CD4-positive, alpha-beta T cell (primary cell): ENCODE results near the gene PHYHIPL. TPM values are rescaled to one million over a fixed set of nuclear protein-coding genes. Genes with fewer than 3 reads are reported as not detected.
"Not testable (repeated sequence)": the region's sequence is repeated elsewhere in the genome, so short reads cannot be mapped to it uniquely, and the experiment has no call there.

Source experiments
- ATAC-seq: fragments of 200-7000 bp; cut with Tn5 transposase; one replicate; pipeline ENCODE4 v1.10.0; 2022; ENCODE audit warnings: mild to moderate bottlenecking; ENCODE audit not compliant: poor library complexity
- CTCF ChIA-PET: fragments of 350-600 bp; sonication (Branson Sonifier 250); formaldehyde crosslinking; loops from one replicate; lab custom pipeline; 2021; ENCODE audit warnings: antibody characterized with exemption, inconsistent platforms; lab: Charles Lee
- POLR2A ChIA-PET: fragments of 350-600 bp; sonication (Branson Sonifier 250); formaldehyde crosslinking; loops from one replicate; lab custom pipeline; 2021; ENCODE audit warnings: antibody characterized with exemption, inconsistent platforms; lab: Charles Lee
- DNase-seq, 14 experiments: peaks; one replicate each; pipeline ENCODE4 v3.0.0-alpha.2; 2013 to 2020; ENCODE audit warnings: mixed read lengths in 2 of 14
- H3K27ac ChIP-seq, 2 donors: one replicate each; pipeline versions ENCODE4 v1.5.1 to v1.7.0; 2013; ENCODE audit warnings: low read length in 2 of 2, low read depth in 1 of 2, mild to moderate bottlenecking in 1 of 2
- H3K27me3 ChIP-seq, 2 experiments: 1 replicate in 1 of 2; 2 replicates in 1 of 2; pipeline versions ENCODE4 v1.6.1 to v1.7.0; 2013; ENCODE audit warnings: low read length in 2 of 2, control low read depth in 1 of 2, mild to moderate bottlenecking in 1 of 2, moderate library complexity in 1 of 2; ENCODE audit not compliant: insufficient read depth in 2 of 2, control insufficient read depth in 1 of 2
- H3K36me3 ChIP-seq: one replicate; pipeline ENCODE4 v1.6.1; 2013; ENCODE audit warnings: low read length, control low read depth; ENCODE audit not compliant: insufficient read depth
- H3K4me1 ChIP-seq: one replicate; pipeline ENCODE4 v1.6.1; 2013; ENCODE audit warnings: low read length, control low read depth; ENCODE audit not compliant: insufficient read depth
- H3K4me3 ChIP-seq: one replicate; pipeline ENCODE4 v1.5.1; 2013; ENCODE audit warnings: mild to moderate bottlenecking, low read length, moderate library complexity
- H3K9me3 ChIP-seq, 2 experiments: 1 replicate in 1 of 2; 2 replicates in 1 of 2; pipeline versions ENCODE4 v1.6.1 to v1.7.0; 2013; ENCODE audit warnings: low read length in 2 of 2, mild to moderate bottlenecking in 2 of 2, control low read depth in 1 of 2, moderate library complexity in 1 of 2; ENCODE audit not compliant: control insufficient read depth in 1 of 2, insufficient read depth in 1 of 2
- H3K27ac Mint-ChIP-seq: one replicate; pipeline ENCODE4 v1.8.0; 2020; ENCODE audit warnings: mixed read lengths
- H3K27me3 Mint-ChIP-seq: one replicate; pipeline ENCODE4 v1.8.0; 2021; ENCODE audit warnings: mixed read lengths
- H3K36me3 Mint-ChIP-seq: one replicate; pipeline ENCODE4 v1.8.0; 2021; ENCODE audit warnings: low read depth, mixed read lengths
- H3K4me1 Mint-ChIP-seq: one replicate; pipeline ENCODE4 v1.8.0; 2021; ENCODE audit warnings: low read depth, mixed read lengths
- H3K4me3 Mint-ChIP-seq: one replicate; pipeline ENCODE4 v1.8.0; 2020; ENCODE audit warnings: mild to moderate bottlenecking, mixed read lengths
- H3K9me3 Mint-ChIP-seq: one replicate; pipeline ENCODE4 v1.8.0; 2020; ENCODE audit warnings: mixed read lengths
- intact Hi-C, 2 experiments: fragments of 100-400 bp; cut with DNase I in 1 of 2; cut with micrococcal nuclease in 1 of 2; formaldehyde crosslinking; loops; one replicate each; pipeline versions ENCODE4 v1.15.1 to v1.9.0; 2023 to 2025; cut with DNase I, micrococcal nuclease
- total RNA-seq, 174 experiments: library from RNA in 2 of 174; stranded (reverse) in 2 of 174; gene quantifications; one replicate each; pipeline ENCODE4 v1.2.3 and lab custom pipeline; 2021 to 2026
- TF ChIP-seq, protein P1 (sequence below): fragments of 200-600 bp; IDR thresholded peaks from one replicate; pipeline ENCODE4 v1.8.0; 2022; ENCODE audit warnings: antibody characterized with exemption, mild to moderate bottlenecking

PHYHIPL gene
- total RNA-seq, 2 experiments from 2014 or later, result not detected

DNA sequence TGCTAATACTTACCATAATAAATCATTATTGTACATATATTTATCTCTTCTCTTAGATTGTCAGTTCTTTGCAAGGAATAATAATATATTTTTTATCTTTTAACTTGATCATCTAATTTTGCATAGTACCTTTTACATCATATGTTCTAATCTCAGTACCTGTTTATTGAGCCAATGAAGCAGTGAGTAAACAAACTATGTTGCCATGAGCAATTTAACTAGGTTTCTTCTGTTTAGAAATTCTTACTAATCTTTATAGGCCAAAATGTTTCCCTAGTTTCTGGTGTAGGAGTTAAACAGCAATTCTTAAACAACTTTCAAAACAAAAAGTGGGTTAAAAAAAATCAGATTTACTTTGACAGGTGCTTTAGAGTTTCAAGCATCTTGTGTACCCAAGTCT lies 61.3 kb downstream of the PHYHIPL start:
- TF ChIP-seq, protein P1, sequence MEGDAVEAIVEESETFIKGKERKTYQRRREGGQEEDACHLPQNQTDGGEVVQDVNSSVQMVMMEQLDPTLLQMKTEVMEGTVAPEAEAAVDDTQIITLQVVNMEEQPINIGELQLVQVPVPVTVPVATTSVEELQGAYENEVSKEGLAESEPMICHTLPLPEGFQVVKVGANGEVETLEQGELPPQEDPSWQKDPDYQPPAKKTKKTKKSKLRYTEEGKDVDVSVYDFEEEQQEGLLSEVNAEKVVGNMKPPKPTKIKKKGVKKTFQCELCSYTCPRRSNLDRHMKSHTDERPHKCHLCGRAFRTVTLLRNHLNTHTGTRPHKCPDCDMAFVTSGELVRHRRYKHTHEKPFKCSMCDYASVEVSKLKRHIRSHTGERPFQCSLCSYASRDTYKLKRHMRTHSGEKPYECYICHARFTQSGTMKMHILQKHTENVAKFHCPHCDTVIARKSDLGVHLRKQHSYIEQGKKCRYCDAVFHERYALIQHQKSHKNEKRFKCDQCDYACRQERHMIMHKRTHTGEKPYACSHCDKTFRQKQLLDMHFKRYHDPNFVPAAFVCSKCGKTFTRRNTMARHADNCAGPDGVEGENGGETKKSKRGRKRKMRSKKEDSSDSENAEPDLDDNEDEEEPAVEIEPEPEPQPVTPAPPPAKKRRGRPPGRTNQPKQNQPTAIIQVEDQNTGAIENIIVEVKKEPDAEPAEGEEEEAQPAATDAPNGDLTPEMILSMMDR, result no peak
- H3K27ac Mint-ChIP-seq, result no peak overlapping the region

DNA sequence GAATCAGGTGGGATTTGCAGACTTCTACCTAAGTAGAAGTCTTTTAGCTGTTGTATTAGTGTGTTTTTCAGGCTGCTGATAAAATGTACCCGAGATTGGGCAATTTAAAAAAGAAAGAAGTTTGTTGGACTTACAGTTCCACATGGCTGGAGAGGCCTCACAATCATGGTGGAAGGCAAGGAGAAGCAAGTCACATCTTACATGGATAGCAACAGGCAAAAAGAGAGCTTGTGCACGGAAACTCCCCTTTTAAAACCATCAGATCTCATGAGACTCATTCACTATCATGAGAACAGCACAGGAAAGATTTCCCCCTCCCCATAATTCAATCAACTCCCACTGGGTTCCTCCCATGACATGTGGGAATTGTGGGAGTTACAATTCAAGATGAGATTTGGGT lies 62.7 kb downstream of the PHYHIPL start:
- H3K4me1 ChIP-seq, H3K36me3 ChIP-seq, H3K27me3 ChIP-seq, H3K27me3 Mint-ChIP-seq, DNase-seq, H3K36me3 Mint-ChIP-seq, H3K9me3 ChIP-seq, CTCF ChIA-PET, H3K4me1 Mint-ChIP-seq, intact Hi-C loops, H3K9me3 Mint-ChIP-seq, H3K4me3 Mint-ChIP-seq, H3K27ac ChIP-seq, H3K4me3 ChIP-seq, POLR2A ChIA-PET, ATAC-seq, H3K27ac Mint-ChIP-seq: not testable (repeated sequence)

More for the DNA sequence above, 61.3 kb downstream of the PHYHIPL start:
- ATAC-seq, result no peak
- Histone ChIP-seq H3K4me3 (no peak overlapping the region), H3K27me3 (no peaks in the 10 kb centered on the region), H3K4me1 (no peaks in the 10 kb centered on the region), H3K36me3 (no peaks in the 10 kb centered on the region), H3K27ac (no peak overlapping the region), H3K9me3 (no peaks in the 10 kb centered on the region)
- no peaks in the 10 kb centered on the region for H3K27me3 Mint-ChIP-seq
- H3K9me3 Mint-ChIP-seq, result no peaks in the 10 kb centered on the region
- no peaks in the 10 kb centered on the region for H3K36me3 Mint-ChIP-seq
- no peak overlapping the region for H3K4me3 Mint-ChIP-seq
- DNase-seq, result no peak
- intact Hi-C loops, result no loop called here
- no peaks in the 10 kb centered on the region for H3K4me1 Mint-ChIP-seq
- CTCF ChIA-PET, result no interaction called here
- POLR2A ChIA-PET, result no interaction called here

DNA sequence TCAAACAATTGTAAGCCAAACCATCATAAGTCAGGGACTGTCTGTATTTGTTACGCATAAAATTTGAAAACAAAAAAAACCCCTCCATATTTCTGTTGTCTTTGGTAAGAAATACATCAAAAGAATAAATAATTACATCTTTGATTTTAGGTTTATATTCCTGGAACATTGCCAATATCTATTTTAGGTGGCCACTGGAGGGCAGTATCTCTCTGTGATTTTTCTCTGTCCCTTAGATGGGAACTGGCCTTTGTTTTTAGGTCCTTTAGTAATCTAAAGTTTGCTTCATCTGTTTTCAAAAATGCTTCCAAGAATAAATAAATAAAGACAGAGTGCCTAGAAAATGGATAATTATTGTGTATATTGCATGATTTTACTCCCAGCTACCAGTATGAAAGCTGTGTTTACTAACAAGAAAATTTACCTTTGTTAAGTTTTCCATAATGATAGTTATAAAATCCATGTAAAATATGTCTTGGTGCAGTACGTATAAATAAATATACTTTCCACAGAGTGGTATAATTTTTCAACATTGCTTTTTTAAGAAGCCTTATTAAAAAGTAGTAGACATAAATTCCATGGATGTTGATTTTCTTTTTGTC lies 64.2 kb downstream of the PHYHIPL start:
- Mint-ChIP-seq H3K9me3 (no peaks in the 10 kb centered on the region), H3K4me1 (no peaks in the 10 kb centered on the region), H3K27me3 (no peaks in the 10 kb centered on the region), H3K27ac (no peak overlapping the region), H3K4me3 (no peak overlapping the region), H3K36me3 (no peaks in the 10 kb centered on the region)
- Histone ChIP-seq H3K36me3 (no peaks in the 10 kb centered on the region), H3K4me3 (no peak overlapping the region), H3K9me3 (no peaks in the 10 kb centered on the region), H3K4me1 (no peaks in the 10 kb centered on the region), H3K27ac (no peak overlapping the region), H3K27me3 (no peaks in the 10 kb centered on the region)
- DNase-seq (peak in 3 of 14 experiments; percentile 4 to 10 (median 4)), ATAC-seq (no peak)
- ChIA-PET POLR2A (no interaction called here), CTCF (no interaction called here)
- TF ChIP-seq, protein P1, result no peak
- intact Hi-C loops, result no loop called here

GRCh38 chr10:59242057-59242456 lies 65.6 kb downstream of the PHYHIPL start:
- no peaks in the 10 kb centered on the region for H3K27me3 Mint-ChIP-seq
- intact Hi-C loops, result no loop called here
- TF ChIP-seq, protein P1, result no peak

More at GRCh38 chr10:59242057-59242456, 65.6 kb downstream of the PHYHIPL start:
- no peaks in the 10 kb centered on the region for H3K9me3 ChIP-seq
- no peaks in the 10 kb centered on the region for H3K36me3 Mint-ChIP-seq
- ATAC-seq (no peak), DNase-seq (no peak)
- H3K27me3 ChIP-seq, result no peaks in the 10 kb centered on the region
- H3K27ac Mint-ChIP-seq, result no peak overlapping the region
- no peak overlapping the region for H3K4me3 ChIP-seq
- H3K27ac ChIP-seq, result no peak overlapping the region
- CTCF ChIA-PET, result no interaction called here
- no peaks in the 10 kb centered on the region for H3K36me3 ChIP-seq
- no peak overlapping the region for H3K4me3 Mint-ChIP-seq
- H3K4me1 Mint-ChIP-seq, result no peaks in the 10 kb centered on the region
- no peaks in the 10 kb centered on the region for H3K4me1 ChIP-seq
- POLR2A ChIA-PET, result no interaction called here
- no peaks in the 10 kb centered on the region for H3K9me3 Mint-ChIP-seq
